ENCODE data around the gene YPEL1.
"Not testable (repeated sequence)": the region's sequence is repeated elsewhere in the genome, so short reads cannot be mapped to it uniquely, and the experiment has no call there.

YPEL1 gene

GRCh38 chr22:21697880-21698279 is 37.7 kb downstream of the YPEL1 start:
- DNase-seq: no peak

GRCh38 chr22:21697021-21697771 is 38.4 kb downstream of the YPEL1 start:
- no peak for DNase-seq

- DNase-seq: no peak
Observed at GRCh38 chr22:21696115-21696514, 39.5 kb downstream of the YPEL1 start.

GRCh38 chr22:21695430-21696085 is 40.0 kb downstream of the YPEL1 start:
- no peak for DNase-seq

- no peak for DNase-seq
Observed at GRCh38 chr22:21694795-21695429, 40.7 kb downstream of the YPEL1 start.

GRCh38 chr22:21694394-21694793 is 41.2 kb downstream of the YPEL1 start:
- no peak for DNase-seq

GRCh38 chr22:21693999-21694341 is 41.6 kb downstream of the YPEL1 start:
- no peak for DNase-seq

- DNase-seq: no peak
Observed at GRCh38 chr22:21693333-21693998, 42.1 kb downstream of the YPEL1 start.

GRCh38 chr22:21692856-21693255 is 42.7 kb downstream of the YPEL1 start:
- not testable (repeated sequence) for DNase-seq

- no peak for DNase-seq
Observed at GRCh38 chr22:21691816-21692215, 43.8 kb downstream of the YPEL1 start.

- no peak for DNase-seq
Observed at GRCh38 chr22:21690401-21690801, 45.2 kb downstream of the YPEL1 start.

- DNase-seq: no peak
Observed at GRCh38 chr22:21688706-21689381, 46.8 kb downstream of the YPEL1 start.

- DNase-seq: no peak
Observed at GRCh38 chr22:21688341-21688705, 47.3 kb downstream of the YPEL1 start.

GRCh38 chr22:21687685-21688259 is 47.8 kb downstream of the YPEL1 start:
- no peak for DNase-seq

- no peak for DNase-seq
Observed at GRCh38 chr22:21686634-21687393, 48.8 kb downstream of the YPEL1 start.

- DNase-seq: no peak
Observed at GRCh38 chr22:21686193-21686608, 49.4 kb downstream of the YPEL1 start.

- no peak for DNase-seq
Observed at GRCh38 chr22:21685164-21685513, 50.5 kb downstream of the YPEL1 start.

GRCh38 chr22:21684492-21685163 is 51.0 kb downstream of the YPEL1 start:
- DNase-seq: no peak

- DNase-seq: no peak
Observed at GRCh38 chr22:21683401-21683811, 52.2 kb downstream of the YPEL1 start.

- DNase-seq: no peak
Observed at GRCh38 chr22:21682385-21683175, 53.0 kb downstream of the YPEL1 start.
